Hematopoietic multipotent progenitor cell treated with erythropoietin and hydrocortisone succinate and interleukin-3 and kit ligand, for 4 days (in vitro differentiated cells): ENCODE measurements around the gene ATP8B4.
"Not testable (repeated sequence)": the region's sequence is repeated elsewhere in the genome, so short reads cannot be mapped to it uniquely, and the experiment has no call there.

Experiments used
- DNase-seq: peaks from one replicate; pipeline ENCODE4 v3.0.0-alpha.2; 2015

The ATP8B4 gene, protein sequence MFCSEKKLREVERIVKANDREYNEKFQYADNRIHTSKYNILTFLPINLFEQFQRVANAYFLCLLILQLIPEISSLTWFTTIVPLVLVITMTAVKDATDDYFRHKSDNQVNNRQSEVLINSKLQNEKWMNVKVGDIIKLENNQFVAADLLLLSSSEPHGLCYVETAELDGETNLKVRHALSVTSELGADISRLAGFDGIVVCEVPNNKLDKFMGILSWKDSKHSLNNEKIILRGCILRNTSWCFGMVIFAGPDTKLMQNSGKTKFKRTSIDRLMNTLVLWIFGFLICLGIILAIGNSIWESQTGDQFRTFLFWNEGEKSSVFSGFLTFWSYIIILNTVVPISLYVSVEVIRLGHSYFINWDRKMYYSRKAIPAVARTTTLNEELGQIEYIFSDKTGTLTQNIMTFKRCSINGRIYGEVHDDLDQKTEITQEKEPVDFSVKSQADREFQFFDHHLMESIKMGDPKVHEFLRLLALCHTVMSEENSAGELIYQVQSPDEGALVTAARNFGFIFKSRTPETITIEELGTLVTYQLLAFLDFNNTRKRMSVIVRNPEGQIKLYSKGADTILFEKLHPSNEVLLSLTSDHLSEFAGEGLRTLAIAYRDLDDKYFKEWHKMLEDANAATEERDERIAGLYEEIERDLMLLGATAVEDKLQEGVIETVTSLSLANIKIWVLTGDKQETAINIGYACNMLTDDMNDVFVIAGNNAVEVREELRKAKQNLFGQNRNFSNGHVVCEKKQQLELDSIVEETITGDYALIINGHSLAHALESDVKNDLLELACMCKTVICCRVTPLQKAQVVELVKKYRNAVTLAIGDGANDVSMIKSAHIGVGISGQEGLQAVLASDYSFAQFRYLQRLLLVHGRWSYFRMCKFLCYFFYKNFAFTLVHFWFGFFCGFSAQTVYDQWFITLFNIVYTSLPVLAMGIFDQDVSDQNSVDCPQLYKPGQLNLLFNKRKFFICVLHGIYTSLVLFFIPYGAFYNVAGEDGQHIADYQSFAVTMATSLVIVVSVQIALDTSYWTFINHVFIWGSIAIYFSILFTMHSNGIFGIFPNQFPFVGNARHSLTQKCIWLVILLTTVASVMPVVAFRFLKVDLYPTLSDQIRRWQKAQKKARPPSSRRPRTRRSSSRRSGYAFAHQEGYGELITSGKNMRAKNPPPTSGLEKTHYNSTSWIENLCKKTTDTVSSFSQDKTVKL

DNA sequence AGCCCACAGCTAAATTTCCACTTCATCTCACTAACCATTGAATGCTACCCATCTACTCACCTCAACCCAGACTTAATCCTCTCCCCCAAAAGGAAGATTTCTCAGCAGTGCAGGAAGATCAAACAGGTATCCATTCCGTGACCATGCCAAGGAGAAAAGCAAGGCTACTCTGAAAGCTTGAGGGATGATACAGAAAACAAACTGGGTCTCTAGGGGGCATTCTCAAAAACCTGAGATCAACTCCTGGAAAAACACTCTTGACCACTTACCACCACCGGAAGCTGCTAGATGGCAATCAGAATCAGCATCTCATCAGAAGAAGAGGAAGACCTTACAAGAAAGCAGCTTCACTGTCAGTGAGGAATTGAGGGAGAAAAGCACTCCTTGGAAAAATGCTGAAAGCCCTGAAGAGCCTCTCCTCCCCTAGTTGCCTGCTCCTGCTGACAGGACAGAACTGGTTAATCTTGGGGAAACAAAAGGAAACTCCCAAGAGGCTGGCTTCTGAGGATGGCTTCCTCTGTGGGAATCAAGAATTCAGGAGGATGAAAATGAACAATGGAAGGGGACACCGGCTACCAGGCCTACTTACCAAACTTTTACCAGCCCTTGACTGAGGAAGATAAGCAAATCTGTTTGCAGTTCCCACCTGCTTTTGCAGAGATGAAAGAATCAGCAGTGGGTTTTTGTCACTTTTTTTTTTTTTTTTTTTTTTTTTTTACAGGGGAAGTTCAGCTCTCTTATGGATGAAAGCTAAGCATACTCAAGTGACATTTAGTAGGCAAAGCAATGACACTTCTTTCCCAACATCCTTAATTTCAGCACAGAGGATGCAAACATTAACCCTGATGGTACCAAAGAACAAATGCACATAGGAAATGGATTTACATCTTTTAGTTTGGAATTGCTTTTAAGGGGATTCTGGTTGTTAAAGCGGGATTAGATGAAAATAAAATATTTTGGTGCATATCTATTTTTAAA, at the start of gene ATP8B4:
Gene ATP8B4, minus strand, starts transcription at position 171 of the 978 bp plus-strand sequence. CDS start 12,267 bp downstream, outside the sequence.
- DNase-seq = peak; percentile 85

DNA sequence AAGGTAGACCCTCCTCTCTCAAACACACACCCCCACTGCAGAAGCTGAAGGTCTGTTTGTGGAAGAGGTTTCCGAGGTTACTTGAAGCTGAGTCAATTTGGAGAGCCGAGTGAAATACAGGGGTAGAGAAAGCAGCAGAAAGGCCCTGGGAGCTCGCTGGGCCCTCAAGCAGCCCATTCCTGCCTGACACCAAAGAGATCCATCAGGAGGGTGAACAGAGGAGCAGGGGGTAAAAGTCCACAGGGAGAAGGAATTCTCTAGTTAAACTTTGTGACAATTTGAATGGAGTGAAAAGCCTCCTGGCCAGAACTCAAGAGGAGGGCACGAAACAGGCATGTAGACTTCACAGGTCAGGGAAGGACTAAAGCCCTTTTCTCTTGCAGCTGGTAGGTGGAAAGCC, 49.3 kb upstream of the ATP8B4 start:
- no peak for DNase-seq

DNA sequence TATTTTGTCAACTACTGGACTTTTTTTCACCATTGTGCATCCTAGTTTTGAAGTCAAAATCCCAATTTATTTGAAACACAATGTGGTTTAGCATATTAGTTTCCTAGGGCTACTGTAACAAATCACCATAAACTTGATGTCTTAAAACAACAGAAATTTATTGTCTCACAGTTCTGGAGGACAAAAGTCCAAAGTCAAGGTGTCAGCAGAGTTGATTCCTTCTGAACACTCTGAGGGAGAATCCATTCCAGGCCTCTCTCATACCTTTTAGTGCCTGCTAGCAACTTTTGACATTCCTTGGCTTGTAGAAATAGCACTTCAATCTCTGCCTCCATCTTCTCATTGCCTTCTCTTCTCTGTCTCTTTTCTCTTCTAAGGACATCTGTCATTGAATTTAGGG, 48.1 kb upstream of the ATP8B4 start:
- DNase-seq = no peak

DNA sequence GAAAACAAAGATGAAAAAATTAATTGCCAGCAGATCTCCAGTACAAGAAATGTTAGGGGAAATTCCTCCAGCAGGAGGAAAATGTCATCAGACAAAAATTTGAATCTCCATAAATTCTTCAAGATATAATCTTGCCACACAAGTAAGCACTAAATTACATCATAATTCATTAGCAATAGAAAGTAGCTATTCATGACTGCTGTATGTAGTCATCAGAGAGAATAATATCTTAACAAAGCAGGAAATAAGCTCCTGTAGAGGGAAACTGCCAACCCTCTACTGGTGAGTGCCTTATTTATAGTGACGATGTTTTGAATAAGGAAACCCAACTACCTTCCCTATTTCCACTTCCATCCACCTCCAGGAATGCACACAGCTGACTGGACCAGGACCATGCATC, 47.2 kb upstream of the ATP8B4 start:
- peak; percentile 53 for DNase-seq

DNA sequence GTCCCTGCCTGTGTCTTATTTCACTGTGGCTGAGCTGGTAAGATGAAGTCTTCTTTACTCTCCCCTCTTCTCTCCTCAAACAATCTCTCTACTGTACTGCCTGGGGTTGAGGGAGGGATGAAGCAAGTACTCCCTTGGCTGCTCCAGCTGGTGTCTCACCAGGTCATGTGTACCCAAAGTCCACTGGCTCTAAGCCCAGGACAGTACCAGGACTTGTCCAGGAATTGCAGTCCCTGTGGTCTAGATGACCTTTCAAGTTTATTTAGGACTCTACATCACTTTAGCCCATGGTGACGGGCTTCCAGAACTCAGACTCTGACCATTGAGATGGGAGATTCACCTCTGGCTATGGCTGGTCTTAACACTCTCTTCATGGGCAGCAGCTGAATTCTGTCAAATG, 45.4 kb upstream of the ATP8B4 start:
- DNase-seq = no peak

DNA sequence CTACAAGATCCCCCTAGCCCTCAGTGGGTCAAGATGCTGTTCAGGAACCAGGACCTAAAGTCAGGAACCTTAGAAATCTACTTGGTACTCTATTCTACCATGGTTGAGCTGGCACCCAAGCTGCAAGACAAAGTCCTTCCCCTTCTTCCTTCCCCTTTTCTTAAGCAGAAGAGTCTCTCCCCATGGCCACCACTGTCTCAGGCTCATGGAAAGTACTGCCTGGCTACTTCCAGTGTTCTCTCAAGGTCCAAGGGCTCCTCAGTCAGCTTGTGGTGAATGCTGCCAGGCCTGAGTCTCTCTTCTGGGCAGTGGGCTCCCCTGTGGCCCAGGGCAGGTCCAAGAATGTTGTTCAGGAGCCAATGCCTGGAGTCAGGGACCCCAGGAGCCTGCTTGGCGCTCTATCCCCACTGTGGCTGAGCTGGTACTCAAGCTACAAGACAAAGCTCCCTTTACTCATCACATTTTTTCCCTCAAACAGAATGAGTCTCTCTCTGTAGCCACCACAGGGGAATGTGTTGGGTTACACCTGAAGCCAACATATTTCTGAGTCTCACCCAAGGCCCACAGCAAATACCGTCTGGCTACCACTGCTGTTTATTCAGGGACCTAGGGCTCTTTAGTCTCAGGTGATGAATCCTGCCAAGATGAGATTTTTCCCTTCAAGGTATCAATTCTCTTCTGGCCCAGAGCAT, 44.8 kb upstream of the ATP8B4 start:
- DNase-seq = peak; percentile 54

DNA sequence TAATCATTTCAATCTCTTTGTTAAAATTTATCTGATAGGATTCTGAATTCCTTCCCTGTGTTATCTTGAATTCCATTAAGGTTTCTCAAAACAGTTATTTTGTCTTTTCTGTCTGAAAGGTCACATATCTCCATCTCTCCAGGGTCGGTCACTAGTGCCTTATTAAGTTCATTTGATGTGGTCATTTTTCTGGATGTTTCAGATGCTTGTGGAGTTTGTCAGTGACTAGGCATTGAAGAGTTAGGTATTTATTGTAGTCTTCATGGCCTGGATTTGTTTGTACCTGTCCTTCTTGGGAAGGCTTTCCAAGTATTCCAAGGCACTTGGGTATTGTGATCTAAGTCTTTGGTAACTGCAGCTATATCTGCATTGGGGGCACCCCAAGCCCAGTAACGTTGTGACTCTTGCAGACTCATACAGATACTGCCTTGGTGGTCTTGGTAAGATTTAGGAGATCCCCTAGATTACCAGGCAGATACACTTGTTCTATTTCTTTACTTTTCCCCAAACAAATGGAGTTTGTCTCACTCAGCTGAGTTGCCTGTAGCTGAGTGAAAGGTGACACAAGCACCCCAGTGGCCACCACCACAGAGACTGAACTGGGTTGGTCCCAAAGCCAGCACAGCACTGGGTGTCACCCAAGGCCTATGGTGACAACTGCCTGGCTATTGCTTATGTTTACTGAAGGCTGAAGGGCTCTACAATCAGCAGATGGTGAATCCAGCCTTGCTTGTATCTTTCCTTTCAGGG, 44.1 kb upstream of the ATP8B4 start:
- no peak for DNase-seq

DNA sequence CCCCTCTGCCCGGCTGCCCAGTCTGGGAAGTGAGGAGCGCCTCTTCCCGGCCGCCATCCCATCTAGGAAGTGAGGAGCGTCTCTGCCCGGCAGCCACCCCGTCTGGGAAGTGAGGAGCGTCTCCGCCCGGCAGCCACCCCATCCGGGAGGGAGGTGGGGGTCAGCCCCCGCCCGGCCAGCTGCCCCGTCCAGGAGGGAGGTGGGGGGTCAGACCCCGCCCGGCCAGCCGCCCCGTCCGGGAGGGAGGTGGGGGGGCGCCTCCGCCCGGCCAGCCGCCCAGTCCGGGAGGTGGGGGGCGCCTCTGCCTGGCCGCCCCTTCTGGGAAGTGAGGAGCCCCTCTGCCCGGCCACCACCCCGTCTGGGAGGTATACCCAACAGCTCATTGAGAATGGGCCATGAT, 39.2 kb upstream of the ATP8B4 start:
- DNase-seq = not testable (repeated sequence)

DNA sequence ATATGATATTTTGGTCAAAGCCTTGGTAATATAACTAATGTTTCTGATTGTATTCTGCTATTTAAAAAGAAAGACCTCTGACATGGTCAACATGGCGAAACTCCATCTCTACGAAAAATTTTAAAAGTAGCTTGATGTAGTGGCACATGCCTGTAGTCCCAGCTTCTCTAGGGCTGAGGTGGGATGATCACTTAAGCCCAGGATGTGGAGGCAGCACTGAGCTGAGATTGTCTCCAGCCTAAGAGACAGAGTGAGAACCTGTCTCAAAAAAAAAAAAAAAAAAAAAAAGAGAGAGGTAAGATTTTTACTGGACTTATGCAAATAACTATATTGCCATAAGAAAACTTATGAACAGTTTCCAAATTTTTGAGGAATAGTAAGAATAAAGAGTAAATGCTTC, 32.4 kb upstream of the ATP8B4 start:
- no peak for DNase-seq

DNA sequence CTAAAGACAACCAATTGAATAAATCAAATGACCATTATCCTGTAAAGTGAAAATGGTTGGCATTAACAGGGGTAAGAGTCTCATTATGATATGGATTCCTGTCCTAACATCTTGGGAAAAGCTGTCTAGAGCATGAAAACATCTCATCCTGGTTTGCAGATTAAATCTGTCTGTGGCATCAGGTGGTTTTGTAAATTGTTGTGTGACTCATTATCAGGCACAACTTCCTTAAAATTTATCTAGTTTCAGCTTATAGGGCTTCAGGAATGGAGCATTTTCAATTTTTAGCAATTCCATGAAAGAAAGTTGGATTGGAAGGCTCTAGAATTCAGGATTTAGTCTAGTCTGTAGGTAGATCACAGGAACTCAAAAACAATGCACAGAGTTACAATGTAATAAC, 31.8 kb upstream of the ATP8B4 start:
- DNase-seq = no peak

DNA sequence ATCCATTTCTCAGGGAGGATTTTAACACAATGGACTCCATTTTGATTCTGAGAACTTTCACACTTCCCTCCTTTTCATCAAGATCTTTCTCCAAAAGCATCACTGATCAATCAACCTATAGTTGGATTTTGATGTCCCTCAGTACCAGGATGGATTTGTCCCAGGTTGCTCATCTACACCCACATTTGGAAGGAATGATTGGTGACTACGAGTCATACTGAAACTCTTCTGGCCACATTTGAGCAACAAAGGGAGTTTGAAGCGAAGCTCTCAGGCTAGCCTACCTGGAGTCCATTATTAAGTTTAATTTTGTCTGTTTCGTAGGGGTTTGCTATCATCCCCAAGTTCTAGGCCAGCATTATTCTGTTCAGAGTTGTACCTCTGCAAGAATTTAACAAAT, 31.3 kb upstream of the ATP8B4 start:
- DNase-seq = no peak

DNA sequence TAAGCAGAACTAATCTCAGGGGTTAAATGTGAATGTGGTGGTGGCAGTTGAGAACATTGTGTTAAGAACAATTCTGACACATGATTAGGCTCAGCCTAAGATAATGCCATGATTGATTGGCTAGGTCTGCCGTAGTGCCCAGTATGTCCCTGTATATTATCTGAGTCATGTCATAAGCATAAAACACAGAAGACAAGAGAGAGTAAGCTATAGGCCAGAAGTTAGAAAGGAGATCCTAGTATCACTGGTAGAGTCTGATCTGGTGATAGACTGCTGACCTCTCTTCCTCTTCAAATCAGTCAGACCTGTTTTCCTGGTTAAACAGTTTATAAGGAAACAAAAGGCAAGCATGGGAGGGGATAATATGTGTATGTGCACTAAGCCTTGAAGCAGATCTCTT, 30.1 kb upstream of the ATP8B4 start:
- DNase-seq = peak; percentile 65

DNA sequence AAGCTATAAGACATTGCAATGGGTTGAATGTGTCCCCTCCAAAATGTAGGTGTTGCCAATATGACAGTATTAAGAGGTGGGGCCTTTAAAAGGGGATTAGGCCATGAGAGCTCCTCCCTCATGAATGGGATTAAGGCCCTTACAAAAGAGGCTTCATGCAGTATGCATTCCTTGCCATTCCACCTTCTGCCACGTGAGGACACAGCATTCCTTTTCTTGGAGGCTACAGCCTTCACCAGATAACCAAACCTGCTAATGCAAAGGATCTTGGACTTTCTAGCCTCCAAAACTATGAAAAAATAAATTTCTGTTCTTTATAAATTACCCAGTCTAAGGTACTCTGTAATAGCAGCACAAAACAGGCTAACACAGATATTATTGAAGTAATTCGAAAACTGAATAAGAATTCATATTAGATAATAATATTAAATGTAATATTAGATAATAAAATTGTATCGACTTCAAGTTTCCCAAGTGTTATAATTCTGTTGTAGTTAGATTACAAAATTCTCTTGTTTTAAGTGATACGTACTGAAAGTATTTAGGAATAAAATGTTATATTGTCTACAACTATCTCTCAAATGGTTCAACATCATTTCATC, 29.4 kb upstream of the ATP8B4 start:
- DNase-seq = peak; percentile 61

DNA sequence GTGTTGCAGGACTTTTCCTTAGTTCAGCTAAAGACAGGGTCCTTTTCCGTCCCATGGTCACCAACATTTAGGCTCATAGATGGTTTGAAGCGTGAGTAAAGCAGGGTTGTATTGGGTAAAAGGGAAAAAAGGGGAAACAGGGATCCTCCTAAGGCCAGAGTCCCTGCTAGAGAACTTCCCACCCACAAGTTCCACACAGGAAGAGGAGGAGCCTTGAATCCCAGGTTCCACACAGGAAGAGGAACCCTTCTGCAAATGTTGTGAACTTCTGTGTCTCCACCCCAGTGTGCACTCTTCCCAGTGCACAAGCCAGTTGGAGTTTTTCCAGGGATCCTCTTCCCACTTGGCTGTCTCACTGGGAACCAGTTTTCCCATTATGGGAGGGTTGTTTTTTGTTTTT, 27.6 kb upstream of the ATP8B4 start:
- no peak for DNase-seq

DNA sequence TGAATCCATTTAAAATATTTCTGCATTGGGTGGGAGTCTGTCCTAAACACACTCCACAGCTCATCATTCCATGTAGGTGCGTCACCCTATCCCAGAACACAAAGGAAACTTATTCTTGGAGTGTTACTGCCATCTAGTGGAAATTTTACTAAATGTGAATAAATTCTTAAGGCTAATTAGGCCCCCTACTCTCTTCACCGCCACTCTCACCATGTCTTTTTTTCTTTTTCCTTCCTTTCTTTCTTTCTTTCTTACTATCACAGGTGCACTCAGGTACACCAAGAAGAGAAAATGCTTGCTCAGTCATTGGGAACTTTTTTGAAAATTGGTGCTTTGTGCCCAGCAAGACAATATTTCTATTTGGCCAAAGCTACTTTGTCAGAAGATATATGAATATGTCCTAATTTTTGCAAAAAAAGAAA, 26.4 kb upstream of the ATP8B4 start:
- peak; percentile 83 for DNase-seq

DNA sequence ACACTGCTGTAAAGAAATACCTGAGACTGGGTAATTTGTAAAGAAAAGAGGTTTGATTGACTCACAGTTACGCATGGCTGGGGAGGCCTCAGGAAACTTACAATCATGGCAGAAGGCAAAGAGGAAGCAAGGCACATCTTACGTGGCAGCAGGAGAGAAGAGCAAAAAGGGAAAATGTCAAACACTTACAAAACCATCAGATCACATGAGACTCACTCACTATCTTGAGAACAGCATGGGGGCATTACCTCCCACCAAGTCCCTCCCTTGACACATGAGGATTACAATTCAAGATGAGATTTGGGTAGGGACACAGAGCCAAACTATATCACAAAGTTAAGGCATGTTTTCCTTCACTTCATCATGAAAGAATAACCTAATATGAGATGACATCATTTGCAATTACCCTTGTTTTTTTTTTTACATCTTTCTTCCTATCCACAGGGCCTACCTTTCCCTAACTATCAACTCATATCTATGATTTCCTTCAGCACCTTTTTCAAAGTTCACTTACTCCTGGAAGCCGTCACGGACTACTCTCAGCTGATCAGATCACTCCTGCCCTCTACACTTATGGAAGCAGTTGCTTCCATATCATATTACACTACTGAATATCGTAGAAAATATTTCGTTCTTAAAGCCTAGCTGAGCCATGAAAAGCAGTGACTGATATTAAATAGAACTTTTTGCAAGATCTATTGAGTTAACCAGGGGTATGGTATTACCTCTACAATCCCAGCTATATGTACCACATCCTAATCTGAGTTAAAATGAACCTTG, 25.5 kb upstream of the ATP8B4 start:
- no peak for DNase-seq

DNA sequence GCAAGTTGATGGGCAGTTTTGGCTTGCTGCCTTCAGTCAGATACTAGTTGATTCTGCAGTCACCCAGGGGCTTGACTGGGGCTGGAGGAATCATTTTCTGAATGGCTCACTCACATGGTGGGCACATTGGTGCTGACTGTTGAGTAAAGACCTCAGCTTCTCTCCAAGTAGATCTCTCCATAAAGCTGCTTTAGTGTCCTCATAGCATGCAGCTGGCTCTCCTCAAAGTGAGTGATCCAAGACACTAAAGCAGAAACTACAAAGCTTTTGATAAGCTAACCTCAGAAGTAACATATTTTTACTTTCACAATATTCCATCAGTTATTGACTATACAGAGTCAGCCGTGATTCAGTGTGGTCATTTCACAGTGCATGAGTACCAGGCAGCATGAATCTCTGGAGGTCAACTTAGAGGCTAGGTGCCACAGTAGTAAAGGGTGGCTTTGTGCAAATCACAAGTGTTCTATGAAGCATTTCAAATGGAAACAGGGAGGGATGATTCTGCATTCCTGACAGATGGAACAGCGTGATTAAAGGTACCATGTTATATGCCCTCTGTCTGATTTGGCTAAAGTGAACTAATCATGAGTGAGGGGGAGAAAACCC, 24.3 kb upstream of the ATP8B4 start:
- no peak for DNase-seq

DNA sequence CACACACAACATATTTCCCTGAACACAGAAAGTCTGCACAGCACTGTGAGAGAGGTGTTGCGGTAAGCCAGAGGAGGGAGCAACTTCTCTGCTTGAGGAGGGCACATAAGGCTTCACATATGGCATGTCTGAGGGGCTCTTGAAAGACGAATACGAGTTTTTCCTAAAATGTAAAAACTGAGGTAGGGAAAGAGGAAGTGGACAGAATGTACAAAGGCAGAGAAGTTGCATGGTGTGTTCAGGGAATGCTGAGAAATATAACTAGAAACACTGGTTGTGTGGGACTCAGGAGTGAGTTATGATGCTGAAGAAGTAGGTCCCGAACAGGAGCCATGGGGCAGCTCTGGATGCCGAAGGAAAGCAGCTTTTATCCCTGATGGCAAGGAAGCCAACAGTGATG, 22.8 kb upstream of the ATP8B4 start:
- DNase-seq = no peak

DNA sequence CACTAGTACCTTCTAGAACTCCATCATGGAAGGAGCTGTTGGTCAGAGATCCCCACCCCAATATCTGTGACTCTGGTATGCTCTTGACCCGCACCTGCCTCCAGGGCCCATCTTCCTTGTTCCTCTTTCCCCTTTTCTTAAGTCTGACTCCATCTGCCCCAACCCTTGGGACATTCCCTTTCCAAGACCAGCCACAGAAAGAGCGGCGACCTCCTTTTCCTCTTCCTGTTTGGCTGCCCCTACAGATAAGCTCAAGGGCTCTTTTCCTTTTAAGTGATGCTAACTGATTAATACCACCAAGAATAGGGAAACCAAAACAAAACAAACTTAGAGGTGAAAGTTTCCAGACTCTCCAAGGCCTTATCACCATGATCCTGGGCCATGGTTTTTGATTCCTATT, 21.9 kb upstream of the ATP8B4 start:
- no peak for DNase-seq
